ENCODE measurements around the gene TMEM256. TPM values are rescaled to one million over a fixed set of nuclear protein-coding genes. Genes with fewer than 3 reads are reported as not detected.

The TMEM256 gene
- total and polyA plus RNA-seq, 9 of the 15 experiments (the other 6 are each of a cell fraction or from before 2014, with no cell fraction given) = 43.4 to 177 (median 68.5) TPM

GRCh38 chr17:7403977-7404736 is at the start of gene TMEM256 (continued):
- TF ChIP-seq BRF2 (IDR thresholded peaks at IDR 0.05; ENCODE audit: borderline replicate concordance, insufficient read depth, insufficient read length) (no peak), NELFE (IDR thresholded peaks at IDR 0.05; ENCODE audit: insufficient read depth, insufficient read length) (no peak), HDAC6 (IDR thresholded peaks at IDR 0.05; ENCODE audit: low read depth, low read length) (no peak), ZNF561 (CRISPR knock-in tag; conservative IDR thresholded peaks at IDR 0.05) (no peak), BDP1 (IDR thresholded peaks at IDR 0.05; ENCODE audit: insufficient read depth, insufficient read length) (no peak), SMAD3 (CRISPR knock-in tag; conservative IDR thresholded peaks at IDR 0.05) (no peak), ZKSCAN8 (CRISPR knock-in tag; IDR thresholded peaks at IDR 0.05) (no peak), MAFG (tag; conservative IDR thresholded peaks at IDR 0.05) (no peak), CTCF (IDR thresholded peaks at IDR 0.05 in 2 of 3, conservative IDR thresholded peaks at IDR 0.05 in 1 of 3; ENCODE audit: insufficient read depth in 2 of 3, low read depth in 1 of 3, low read length in 3 of 3) (no peak), RBM15 (IDR thresholded peaks at IDR 0.05; ENCODE audit: insufficient read depth, low read length) (no peak), ZNF431 (CRISPR knock-in tag; IDR thresholded peaks at IDR 0.05) (no peak), DDX20 (tag; IDR thresholded peaks at IDR 0.05; ENCODE audit: low read depth) (no peak), TBL1XR1 (IDR thresholded peaks at IDR 0.05; ENCODE audit: low read length in 2 of 2) (no peak), HCFC1 (IDR thresholded peaks at IDR 0.05; ENCODE audit: low read depth, low read length) (peak; percentile 27; the same call in 1 of the 2 replicates), ZNF133 (CRISPR knock-in tag; IDR thresholded peaks at IDR 0.05) (no peak), ZFP30 (CRISPR knock-in tag; IDR thresholded peaks at IDR 0.05; ENCODE audit: borderline replicate concordance) (no peak), GABPB1 (CRISPR knock-in tag; IDR thresholded peaks at IDR 0.05) (no peak), FUS (optimal IDR thresholded peaks at IDR 0.05; ENCODE audit: low read depth, low read length) (no peak), HMGN3 (IDR thresholded peaks at IDR 0.05; ENCODE audit: borderline replicate concordance, extremely low read depth, insufficient read length, low read depth, low read length) (peak; percentile 52), CTCFL (IDR thresholded peaks at IDR 0.05; ENCODE audit: borderline replicate concordance, insufficient read depth, low read depth, low read length, poor library complexity, severe bottlenecking) (peak; percentile 41), ARNT (IDR thresholded peaks at IDR 0.05) (no peak), MTA3 (IDR thresholded peaks at IDR 0.05; ENCODE audit: borderline replicate concordance) (0 out of 2 replicates have a peak, but pooled peaks have one; percentile 48), HES1 (IDR thresholded peaks at IDR 0.05; ENCODE audit: low read depth) (no peak)
